Smooth muscle cell (in vitro differentiated cells): ENCODE data around the gene MSH5. TPM values are rescaled to one million over a fixed set of nuclear protein-coding genes. Genes with fewer than 3 reads are reported as not detected.
A peak's percentile ranks its signal among the peaks of the same experiment; 100 is the strongest.

Experiments used
- DNase-seq: peaks from one replicate; lab custom pipeline; 2025; ENCODE audit not compliant: unreplicated experiment; lab: John Stamatoyannopoulos, UW
- H2AFZ ChIP-seq: fragments of 200-600 bp; sonication (generic); 2 replicates; pipeline ENCODE4 v1.6.0; 2016; ENCODE audit warnings: antibody characterized with exemption, low read depth, mild to moderate bottlenecking
- H3F3A ChIP-seq: fragments of 200-600 bp; sonication (generic); 2 replicates; pipeline ENCODE4 v1.6.0; 2017; ENCODE audit warnings: antibody characterized with exemption, low read depth
- H3K27ac ChIP-seq: fragments of 200-600 bp; sonication (generic); 2 replicates; pipeline ENCODE4 v1.5.1; 2016; ENCODE audit warnings: low read depth, mild to moderate bottlenecking
- H3K27me3 ChIP-seq: fragments of 200-600 bp; sonication (generic); 2 replicates; pipeline ENCODE4 v1.6.1; 2016; ENCODE audit warnings: low read depth, mild to moderate bottlenecking
- H3K36me3 ChIP-seq: fragments of 200-600 bp; sonication (generic); 2 replicates; pipeline ENCODE4 v1.5.1; 2016; ENCODE audit warnings: low read depth
- H3K4me1 ChIP-seq: fragments of 200-600 bp; sonication (generic); 2 replicates; pipeline ENCODE4 v1.5.1; 2016; ENCODE audit warnings: low read depth
- H3K4me2 ChIP-seq: fragments of 200-600 bp; sonication (generic); 2 replicates; pipeline ENCODE4 v1.6.0; 2016; ENCODE audit warnings: mild to moderate bottlenecking
- H3K4me3 ChIP-seq: fragments of 200-600 bp; sonication (generic); 2 replicates; pipeline ENCODE4 v1.5.1; 2016; ENCODE audit warnings: mild to moderate bottlenecking
- H3K79me2 ChIP-seq: fragments of 200-600 bp; sonication (generic); 2 replicates; pipeline ENCODE4 v1.6.0; 2016; ENCODE audit warnings: low read depth, mild to moderate bottlenecking
- H3K9ac ChIP-seq: fragments of 200-600 bp; sonication (generic); 2 replicates; pipeline ENCODE4 v1.6.0; 2016; ENCODE audit warnings: low read depth
- H3K9me3 ChIP-seq: fragments of 200-600 bp; sonication (generic); replicated peaks from 2 replicates; pipeline ENCODE4 v1.5.1; 2016; ENCODE audit warnings: low read depth
- H4K20me1 ChIP-seq: fragments of 200-600 bp; sonication (generic); 2 replicates; pipeline ENCODE4 v1.6.0; 2016; ENCODE audit warnings: low read depth
- CTCF ChIP-seq: fragments of 200-600 bp; sonication (generic); IDR thresholded peaks from 2 replicates; pipeline ENCODE4 v1.5.1; 2017; ENCODE audit warnings: borderline replicate concordance, mild to moderate bottlenecking, antibody characterized with exemption; ENCODE audit not compliant: insufficient read depth, poor library complexity, severe bottlenecking
- WGBS: methylation state at CpG from one replicate; pipeline ENCODE4 v1.1.7; 2016; ENCODE audit warnings: low lambda C conversion rate; 5-methylcytosine and 5-hydroxymethylcytosine counted together
- polyA plus RNA-seq: library from polyadenylated mRNA; unstranded; fragments of >200 nt; fragmentation: Nextera tagmentation; extraction: Ambion mirVana; gene quantifications from 2 replicates; pipeline ENCODE4 v1.2.1, GENCODE V29; 2016
- total RNA-seq: library from RNA; depleted of rRNA; stranded (reverse); fragments of >200 nt; gene quantifications from 2 replicates; pipeline ENCODE4 v1.2.3, GENCODE V29; 2014

The MSH5 gene
- total and polyA plus RNA-seq, 2 experiments from 2014 or later, result 4.7 to 10.6 TPM

DNA sequence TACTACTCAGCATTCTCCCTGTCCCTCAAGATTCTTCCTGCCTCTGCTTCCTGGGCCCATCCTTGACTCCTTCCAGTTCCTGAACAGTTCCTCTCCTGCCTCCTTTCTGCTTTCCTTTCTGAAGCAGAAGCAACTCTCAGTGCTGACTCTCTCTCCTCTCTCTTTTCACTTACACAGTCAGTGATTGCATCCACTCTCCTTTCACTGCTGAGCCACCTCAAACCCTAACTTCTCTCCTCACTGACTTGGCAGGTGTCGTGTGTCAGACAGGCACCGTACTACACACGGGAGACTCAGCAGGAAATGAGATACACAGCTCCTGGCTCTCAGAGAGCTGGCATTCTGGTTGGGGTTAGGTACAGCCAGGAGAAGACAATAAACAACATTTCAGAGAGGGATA, 42.2 kb upstream of the MSH5 start:
- Histone ChIP-seq H3K9ac (no peak overlapping the region), H3K9me3 (no peaks in the 10 kb centered on the region), H3K27me3 (no peaks in the 10 kb centered on the region), H3K4me1 (peaks cover 10% of the 10 kb centered on the region), H2AFZ (no peak overlapping the region), H4K20me1 (peaks cover 5% of the 10 kb centered on the region), H3K4me3 (no peak overlapping the region), H3K36me3 (no peaks in the 10 kb centered on the region), H3K79me2 (peaks cover 24% of the 10 kb centered on the region), H3K4me2 (no peak overlapping the region), H3F3A (no peaks in the 10 kb centered on the region), H3K27ac (no peak overlapping the region)
- no peak for TF ChIP-seq CTCF
- DNase-seq, result no peak
- 91% methylated on average over 3 of the region's 3 CpGs for WGBS

- no peaks in the 10 kb centered on the region for H3K27me3 ChIP-seq
- H3K4me2 ChIP-seq, result no peak overlapping the region
- WGBS, result over 99% methylated on average over 5 of the region's 5 CpGs
Observed at GRCh38 chr6:31700740-31701401, 38.9 kb upstream of the MSH5 start.

DNA sequence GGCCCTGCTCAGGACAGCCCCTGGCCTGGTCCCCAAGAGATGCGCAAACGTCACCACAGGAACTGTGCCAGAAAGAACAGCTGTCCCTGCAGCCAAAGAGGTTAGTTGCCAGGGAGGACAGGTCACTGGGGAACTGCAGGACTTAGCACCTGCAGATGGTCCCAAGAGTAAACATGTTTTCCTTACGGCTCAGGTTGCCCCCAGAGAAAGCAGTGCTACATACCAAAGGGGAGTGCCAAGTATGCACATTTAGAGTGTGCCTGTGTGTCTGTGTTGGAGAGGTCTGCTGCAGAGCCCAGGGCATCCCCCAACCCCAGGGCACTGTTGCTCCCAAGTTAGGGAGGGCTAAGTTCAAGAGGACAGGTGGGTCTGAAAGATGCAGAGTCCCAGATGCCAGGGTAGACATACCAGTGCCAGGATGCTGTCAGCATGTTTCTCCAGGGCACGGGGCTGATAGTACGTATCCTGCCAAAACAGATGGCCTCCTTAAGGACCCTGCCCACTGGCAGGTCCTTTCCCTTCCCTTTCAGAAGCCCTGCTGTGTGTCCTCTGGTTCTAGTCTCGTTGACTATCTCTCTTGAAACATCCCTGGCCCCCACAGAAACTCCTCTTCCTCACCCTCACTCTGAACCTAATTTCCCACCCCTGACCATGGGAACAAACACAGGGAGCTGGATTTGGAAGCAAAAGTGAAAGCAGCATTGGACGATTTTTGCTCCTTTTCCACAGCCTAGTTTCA, 38.0 kb upstream of the MSH5 start:
- peak overlapping the region; percentile 71 for H3K4me3 ChIP-seq
- DNase-seq, result no peak
- WGBS, result 58% methylated on average over 7 of the region's 7 CpGs
- peaks cover 5% of the 10 kb centered on the region for H4K20me1 ChIP-seq
- H3K27ac ChIP-seq, result peak overlapping the region; percentile 81
- no peaks in the 10 kb centered on the region for H3K27me3 ChIP-seq
- no peak for TF ChIP-seq CTCF
- peaks cover 27% of the 10 kb centered on the region for H3K79me2 ChIP-seq
- H3K4me2 ChIP-seq, result peak overlapping the region; percentile 86
- H3K9me3 ChIP-seq, result no peaks in the 10 kb centered on the region
- H3F3A ChIP-seq, result no peaks in the 10 kb centered on the region
- peak overlapping the region; percentile 90 for H3K9ac ChIP-seq
- H3K36me3 ChIP-seq, result no peaks in the 10 kb centered on the region
- peak overlapping the region; percentile 82 for H2AFZ ChIP-seq
- H3K4me1 ChIP-seq, result peaks cover 10% of the 10 kb centered on the region

More at GRCh38 chr6:31700740-31701401, 38.9 kb upstream of the MSH5 start:
- no peak overlapping the region for H3K27ac ChIP-seq
- no peak for TF ChIP-seq CTCF
- peak overlapping the region; percentile 2 for H3K4me3 ChIP-seq
- H3K9me3 ChIP-seq, result no peaks in the 10 kb centered on the region
- H3K9ac ChIP-seq, result no peak overlapping the region
- peaks cover 27% of the 10 kb centered on the region for H3K79me2 ChIP-seq
- H3K4me1 ChIP-seq, result peaks cover 10% of the 10 kb centered on the region
- H3F3A ChIP-seq, result no peaks in the 10 kb centered on the region
- no peak for DNase-seq
- no peaks in the 10 kb centered on the region for H3K36me3 ChIP-seq
- peaks cover 5% of the 10 kb centered on the region for H4K20me1 ChIP-seq
- H2AFZ ChIP-seq, result no peak overlapping the region
